A549 (cell line): ENCODE data around the gene ILK. TPM values are rescaled to one million over a fixed set of nuclear protein-coding genes. Genes with fewer than 3 reads are reported as not detected.

Source experiments
- ATAC-seq, 2 experiments: fragments of 200-7000 bp in 1 of 2; fragments of >200 bp in 1 of 2; cut with Nextera tagmentation in 1 of 2; cut with Tn5 transposase in 1 of 2; 3 replicates each; pipeline versions ENCODE4 v1.8.0 to v1.9.1; 2018 to 2020; ENCODE audit warnings: mild to moderate bottlenecking in 1 of 2, moderate library complexity in 1 of 2
- CTCF ChIA-PET: fragments of 300-600 bp; sonication (Branson Sonifier 250); formaldehyde crosslinking; extraction: SDS; loops from one replicate; lab custom pipeline; 2021; ENCODE audit warnings: antibody characterized with exemption, inconsistent platforms; lab: Yijun Ruan, JAX
- POLR2A ChIA-PET: fragments of 350-600 bp; formaldehyde crosslinking; extraction: SDS; loops from one replicate; lab custom pipeline; 2021; ENCODE audit warnings: antibody characterized with exemption, inconsistent platforms; lab: Yijun Ruan, JAX
- DNase-seq, 2 experiments: peaks; one replicate each; pipeline versions ENCODE4 v3.0.0 to v3.0.0-alpha.2; 2011 to 2016; ENCODE audit warnings: low read depth in 1 of 2, low spot score in 1 of 2
- FAIRE-seq: peaks from 2 replicates; lab custom pipeline; 2011; peaks lifted over from hg19 to GRCh38; lab: Jason Lieb, UNC
- H3K27ac ChIP-seq, 2 experiments: fragments of >200 bp; sonication (Bioruptor Twin); formaldehyde crosslinking; 3 replicates each; pipeline ENCODE4 v1.5.1; 2016 to 2017
- H3K4me1 ChIP-seq: fragments of >200 bp; sonication (Bioruptor Twin); formaldehyde crosslinking; 3 replicates; pipeline ENCODE4 v1.6.1; 2016
- H3K4me2 ChIP-seq: fragments of >200 bp; sonication (Bioruptor Twin); formaldehyde crosslinking; 3 replicates; pipeline ENCODE4 v1.6.1; 2016
- H3K4me3 ChIP-seq: fragments of >200 bp; sonication (Bioruptor Twin); formaldehyde crosslinking; 3 replicates; pipeline ENCODE4 v1.5.1; 2016
- H3K9me3 ChIP-seq: fragments of >200 bp; sonication (Bioruptor Twin); formaldehyde crosslinking; 3 replicates; pipeline ENCODE4 v1.6.1; 2016
- CBX8 ChIP-seq: fragments of 200-600 bp; sonication (generic); IDR thresholded peaks from 2 replicates; pipeline ENCODE4 v1.6.1; 2016
- CEBPB ChIP-seq, 2 experiments: fragments of >200 bp in 1 of 2; sonication (Bioruptor Twin) in 1 of 2; formaldehyde crosslinking in 1 of 2; IDR thresholded peaks; 2 replicates each; pipeline ENCODE4 v1.6.1; 2012 to 2016
- CHD2 ChIP-seq: fragments of 150-350 bp; IDR thresholded peaks from 2 replicates; pipeline ENCODE4 v1.6.1; 2014; ENCODE audit warnings: low read length; ENCODE audit not compliant: partially characterized antibody
- EHF ChIP-seq: fragments of 250-450 bp; sonication (Bioruptor Pico); IDR thresholded peaks from 2 replicates; pipeline ENCODE4 v1.5.0; 2020; ENCODE audit warnings: mild to moderate bottlenecking
- ELK1 ChIP-seq: fragments of 150-350 bp; IDR thresholded peaks from 2 replicates; pipeline ENCODE4 v1.6.1; 2014; ENCODE audit warnings: low read depth, mild to moderate bottlenecking, low read length
- ESRRA ChIP-seq: fragments of 150-350 bp; IDR thresholded peaks from 2 replicates; pipeline ENCODE4 v1.6.1; 2014; ENCODE audit warnings: mild to moderate bottlenecking, low read length, borderline replicate concordance
- FOSL2 ChIP-seq, 2 experiments: fragments of 450-650 bp in 1 of 2; fragments of >200 bp in 1 of 2; sonication (Bioruptor Twin) in 1 of 2; formaldehyde crosslinking; IDR thresholded peaks; 2 replicates each; pipeline versions ENCODE4 v1.5.0 to v1.6.1; 2016 to 2020; ENCODE audit warnings: mild to moderate bottlenecking in 1 of 2, moderate library complexity in 1 of 2
- FOXS1 ChIP-seq: fragments of 250-450 bp; sonication (Bioruptor Pico); IDR thresholded peaks from 2 replicates; pipeline ENCODE4 v1.5.0; 2020; ENCODE audit warnings: mild to moderate bottlenecking, moderate library complexity
- HES2 ChIP-seq: fragments of >200 bp; sonication (Bioruptor Twin); formaldehyde crosslinking; IDR thresholded peaks from 2 replicates; pipeline ENCODE4 v1.6.1; 2016
- HEYL ChIP-seq: fragments of 250-450 bp; sonication (Bioruptor Pico); IDR thresholded peaks from 2 replicates; pipeline ENCODE4 v1.8.0; 2021; ENCODE audit warnings: mild to moderate bottlenecking, moderate library complexity
- HOXA7 ChIP-seq: fragments of 250-450 bp; sonication (Bioruptor Pico); IDR thresholded peaks from 2 replicates; pipeline ENCODE4 v1.5.0; 2020; ENCODE audit warnings: mild to moderate bottlenecking, moderate library complexity
- KDM5A ChIP-seq: fragments of 200-600 bp; sonication (generic); IDR thresholded peaks from 2 replicates; pipeline ENCODE4 v1.6.1; 2016; ENCODE audit warnings: antibody characterized with exemption, mild to moderate bottlenecking
- MAFK ChIP-seq: fragments of 450-650 bp; IDR thresholded peaks from 2 replicates; pipeline ENCODE4 v1.6.1; 2014; ENCODE audit not compliant: partially characterized antibody
- MAZ ChIP-seq: fragments of 150-350 bp; IDR thresholded peaks from 2 replicates; pipeline ENCODE4 v1.6.1; 2014; ENCODE audit warnings: antibody characterized with exemption, low read depth, low read length, borderline replicate concordance
- MYC ChIP-seq: IDR thresholded peaks from 2 replicates; pipeline ENCODE4 v1.6.1; 2012; ENCODE audit warnings: mild to moderate bottlenecking, inconsistent platforms, low read length, improper control_type of control experiment, borderline replicate concordance
- NFE2L2 ChIP-seq: fragments of 150-350 bp; conservative IDR thresholded peaks from 2 replicates; pipeline ENCODE4 v1.6.1; 2014; ENCODE audit warnings: low read length
- NPAS2 ChIP-seq: fragments of 250-450 bp; sonication (Bioruptor Pico); IDR thresholded peaks from 2 replicates; pipeline ENCODE4 v1.8.0; 2022; ENCODE audit warnings: mild to moderate bottlenecking, moderate library complexity, borderline replicate concordance
- NR3C1 ChIP-seq: fragments of >200 bp; sonication (Bioruptor Twin); formaldehyde crosslinking; IDR thresholded peaks from 3 replicates; pipeline ENCODE4 v1.6.1; 2017
- POLR2AphosphoS2 ChIP-seq: conservative IDR thresholded peaks from 2 replicates; pipeline ENCODE4 v1.6.1; 2012; ENCODE audit warnings: low read length, improper control_type of control experiment, inconsistent platforms
- RARB ChIP-seq: fragments of 250-450 bp; sonication (Bioruptor Pico); IDR thresholded peaks from 2 replicates; pipeline ENCODE4 v1.8.0; 2021; ENCODE audit warnings: mild to moderate bottlenecking, moderate library complexity
- RFX5 ChIP-seq: fragments of 450-650 bp; IDR thresholded peaks from 2 replicates; pipeline ENCODE4 v1.7.1; 2014; ENCODE audit warnings: antibody characterized with exemption, mild to moderate bottlenecking, moderate library complexity
- SREBF2 ChIP-seq: fragments of 450-650 bp; IDR thresholded peaks from 2 replicates; pipeline ENCODE4 v1.6.1; 2014; ENCODE audit warnings: mild to moderate bottlenecking, moderate library complexity
- TFCP2L1 ChIP-seq: fragments of 250-450 bp; sonication (Bioruptor Pico); IDR thresholded peaks from 2 replicates; pipeline ENCODE4 v1.5.0; 2021; ENCODE audit warnings: mild to moderate bottlenecking
- ZC3H11A ChIP-seq: fragments of 450-650 bp; IDR thresholded peaks from 2 replicates; pipeline ENCODE4 v1.6.1; 2014; ENCODE audit warnings: antibody characterized with exemption, mild to moderate bottlenecking
- ZFP36 ChIP-seq: fragments of 450-650 bp; IDR thresholded peaks from 2 replicates; pipeline ENCODE4 v1.6.1; 2014; ENCODE audit warnings: borderline replicate concordance; ENCODE audit not compliant: partially characterized antibody
- WGBS: methylation state at CpG from one replicate; pipeline ENCODE4 v1.1.6; 2017; ENCODE audit errors: missing lambda C conversion rate; 5-methylcytosine and 5-hydroxymethylcytosine counted together
- polyA plus RNA-seq, 4 experiments: library from polyadenylated mRNA; depleted of rRNA in 3 of 4; stranded (reverse); fragments of >200 nt; fragmentation: RNase III in 1 of 4; extraction: RNeasy Plus Mini Kit Qiagen cat#74134 plus additional on column Dnase treatment in 1 of 4; gene quantifications; 2 replicates in 3 of 4; 3 replicates in 1 of 4; pipeline ENCODE4 v1.2.3, GENCODE V29; 2011 to 2017
- TF ChIP-seq, protein P1 (sequence below): fragments of 450-650 bp; IDR thresholded peaks from 2 replicates; pipeline ENCODE4 v1.6.1; 2014; ENCODE audit warnings: antibody characterized with exemption
- TF ChIP-seq, protein P2 (sequence below): fragments of >200 bp; sonication (Bioruptor Twin); formaldehyde crosslinking; IDR thresholded peaks from 3 replicates; pipeline ENCODE4 v1.5.1; 2016
- TF ChIP-seq, protein P3 (sequence below): IDR thresholded peaks from 2 replicates; pipeline ENCODE4 v1.6.1; 2012

ILK gene
- polyA plus RNA-seq, 2 of the 4 experiments (the other 2 are of a cell fraction), result 108 to 109 TPM

DNA sequence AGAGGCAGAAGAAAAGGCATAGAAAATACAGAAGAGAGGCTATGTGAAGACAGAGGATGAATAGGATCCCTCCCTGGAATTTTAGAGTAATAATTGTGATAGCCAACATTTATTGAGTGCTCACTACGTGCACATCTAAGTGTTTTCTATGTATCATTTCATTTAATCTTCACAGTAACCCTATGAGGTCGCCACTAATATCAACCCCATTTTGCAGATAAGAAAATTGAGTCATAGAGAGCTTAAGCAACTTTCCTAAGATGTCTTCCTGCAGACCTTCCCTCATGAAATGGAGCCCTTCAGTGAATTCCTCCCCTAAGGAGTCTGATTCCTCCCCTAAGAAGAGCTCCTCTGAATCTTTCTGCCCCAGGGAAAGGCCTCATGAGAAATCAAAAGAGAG, 38.2 kb upstream of the ILK start:
- Histone ChIP-seq H3K9me3 (no peaks in the 10 kb centered on the region), H3K4me1 (peaks cover 6% of the 10 kb centered on the region; the same call in 2 of the 3 replicates), H3K27ac (no peak overlapping the region), H3K4me3 (no peak overlapping the region), H3K4me2 (no peak overlapping the region)
- TF ChIP-seq HOXA7 (CRISPR knock-in tag), result no peak
- TF ChIP-seq FOSL2 (IDR thresholded peaks at IDR 0.05), result no peak
- TF ChIP-seq FOSL2 (CRISPR knock-in tag; IDR thresholded peaks at IDR 0.05), result no peak
- no peak for TF ChIP-seq RARB (CRISPR knock-in tag)
- TF ChIP-seq EHF (CRISPR knock-in tag), result no peak
- no peak for TF ChIP-seq ESRRA
- no peak for TF ChIP-seq KDM5A
- no peak for TF ChIP-seq SREBF2
- TF ChIP-seq NFE2L2, result no peak
- TF ChIP-seq CHD2, result no peak
- no peak for TF ChIP-seq TFCP2L1 (CRISPR knock-in tag)
- no peak for TF ChIP-seq HEYL (CRISPR knock-in tag)
- no peak for TF ChIP-seq CBX8
- no peak for TF ChIP-seq MAZ
- TF ChIP-seq POLR2AphosphoS2, result no peak
- TF ChIP-seq, all 56 proteins: peak for 0
- POLR2A ChIA-PET, result no interaction called here
- CTCF ChIA-PET, result interaction anchor here (0.6 kb wide), 1 partner anchor 29 kb away, joined by 3 read pairs; no protein-coding TSS in a partner anchor
- DNase-seq (no peak), ATAC-seq (no peak), FAIRE-seq (no peak)
- 57% methylated on average over 2 of the region's 2 CpGs for WGBS

DNA sequence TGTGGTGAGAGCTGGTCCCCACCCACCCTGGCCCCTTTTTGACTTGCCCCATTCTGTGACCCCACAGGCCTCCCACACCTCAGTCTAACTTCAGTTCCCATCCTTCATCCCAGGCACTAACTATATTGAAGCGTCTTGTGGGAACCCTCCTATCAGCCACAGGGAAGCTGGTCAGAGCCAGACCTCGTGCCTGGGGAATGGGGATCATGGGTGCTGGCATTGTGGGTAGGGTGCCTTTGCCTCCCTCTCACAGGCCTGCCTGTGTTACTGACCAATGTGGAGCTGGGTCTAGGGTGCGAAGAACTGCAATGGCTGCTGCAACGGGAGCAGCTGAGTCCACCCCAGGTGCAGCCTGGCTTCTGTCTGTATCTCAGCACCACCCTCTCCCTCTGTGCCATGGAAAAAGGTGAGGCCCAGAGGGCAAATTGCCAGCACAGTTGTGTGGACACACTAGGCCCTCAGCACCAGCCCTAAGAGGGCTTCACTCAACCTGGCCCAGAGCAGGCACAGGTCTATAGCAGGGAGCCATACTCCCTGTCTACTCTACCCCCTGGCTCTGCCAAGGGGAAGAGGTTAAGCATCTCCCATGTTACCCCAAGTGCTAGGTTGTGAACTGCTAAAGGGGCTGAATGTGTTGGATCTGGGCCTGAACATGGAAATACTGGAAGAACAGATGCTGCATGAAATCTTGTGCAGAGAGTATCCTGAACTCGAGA, 37.4 kb upstream of the ILK start:
- Histone ChIP-seq H3K9me3 (no peaks in the 10 kb centered on the region), H3K4me1 (peaks cover 6% of the 10 kb centered on the region; the same call in 2 of the 3 replicates), H3K4me2 (no peak overlapping the region), H3K4me3 (no peak overlapping the region), H3K27ac (no peak overlapping the region)
- FAIRE-seq (no peak), DNase-seq (no peak), ATAC-seq (no peak)
- POLR2A ChIA-PET, result no interaction called here
- 61% methylated on average over 3 of the region's 5 CpGs for WGBS
- CTCF ChIA-PET, result interaction anchor here (0.5 to 0.6 kb wide), 2 partner anchors 28 to 189 kb away, joined by 3 read pairs; no protein-coding TSS in a partner anchor
- no peak for TF ChIP-seq RFX5
- TF ChIP-seq ELK1, result no peak
- TF ChIP-seq, protein P1, sequence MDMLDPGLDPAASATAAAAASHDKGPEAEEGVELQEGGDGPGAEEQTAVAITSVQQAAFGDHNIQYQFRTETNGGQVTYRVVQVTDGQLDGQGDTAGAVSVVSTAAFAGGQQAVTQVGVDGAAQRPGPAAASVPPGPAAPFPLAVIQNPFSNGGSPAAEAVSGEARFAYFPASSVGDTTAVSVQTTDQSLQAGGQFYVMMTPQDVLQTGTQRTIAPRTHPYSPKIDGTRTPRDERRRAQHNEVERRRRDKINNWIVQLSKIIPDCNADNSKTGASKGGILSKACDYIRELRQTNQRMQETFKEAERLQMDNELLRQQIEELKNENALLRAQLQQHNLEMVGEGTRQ, result no peak
- no peak for TF ChIP-seq TFCP2L1 (CRISPR knock-in tag)
- no peak for TF ChIP-seq NR3C1
- TF ChIP-seq, protein P2, sequence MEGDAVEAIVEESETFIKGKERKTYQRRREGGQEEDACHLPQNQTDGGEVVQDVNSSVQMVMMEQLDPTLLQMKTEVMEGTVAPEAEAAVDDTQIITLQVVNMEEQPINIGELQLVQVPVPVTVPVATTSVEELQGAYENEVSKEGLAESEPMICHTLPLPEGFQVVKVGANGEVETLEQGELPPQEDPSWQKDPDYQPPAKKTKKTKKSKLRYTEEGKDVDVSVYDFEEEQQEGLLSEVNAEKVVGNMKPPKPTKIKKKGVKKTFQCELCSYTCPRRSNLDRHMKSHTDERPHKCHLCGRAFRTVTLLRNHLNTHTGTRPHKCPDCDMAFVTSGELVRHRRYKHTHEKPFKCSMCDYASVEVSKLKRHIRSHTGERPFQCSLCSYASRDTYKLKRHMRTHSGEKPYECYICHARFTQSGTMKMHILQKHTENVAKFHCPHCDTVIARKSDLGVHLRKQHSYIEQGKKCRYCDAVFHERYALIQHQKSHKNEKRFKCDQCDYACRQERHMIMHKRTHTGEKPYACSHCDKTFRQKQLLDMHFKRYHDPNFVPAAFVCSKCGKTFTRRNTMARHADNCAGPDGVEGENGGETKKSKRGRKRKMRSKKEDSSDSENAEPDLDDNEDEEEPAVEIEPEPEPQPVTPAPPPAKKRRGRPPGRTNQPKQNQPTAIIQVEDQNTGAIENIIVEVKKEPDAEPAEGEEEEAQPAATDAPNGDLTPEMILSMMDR, result no peak
- no peak for TF ChIP-seq CEBPB (IDR thresholded peaks at IDR 0.05)
- TF ChIP-seq ZFP36, result no peak
- no peak for TF ChIP-seq MAZ
- TF ChIP-seq NPAS2 (CRISPR knock-in tag), result no peak
- TF ChIP-seq ESRRA, result no peak
- TF ChIP-seq, protein P3, sequence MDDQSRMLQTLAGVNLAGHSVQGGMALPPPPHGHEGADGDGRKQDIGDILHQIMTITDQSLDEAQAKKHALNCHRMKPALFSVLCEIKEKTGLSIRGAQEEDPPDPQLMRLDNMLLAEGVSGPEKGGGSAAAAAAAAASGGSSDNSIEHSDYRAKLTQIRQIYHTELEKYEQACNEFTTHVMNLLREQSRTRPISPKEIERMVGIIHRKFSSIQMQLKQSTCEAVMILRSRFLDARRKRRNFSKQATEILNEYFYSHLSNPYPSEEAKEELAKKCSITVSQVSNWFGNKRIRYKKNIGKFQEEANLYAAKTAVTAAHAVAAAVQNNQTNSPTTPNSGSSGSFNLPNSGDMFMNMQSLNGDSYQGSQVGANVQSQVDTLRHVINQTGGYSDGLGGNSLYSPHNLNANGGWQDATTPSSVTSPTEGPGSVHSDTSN, result no peak
- TF ChIP-seq MAFK, result no peak
- no peak for TF ChIP-seq POLR2AphosphoS2
- TF ChIP-seq FOXS1 (CRISPR knock-in tag), result no peak
- no peak for TF ChIP-seq KDM5A
- TF ChIP-seq ZC3H11A, result no peak
- no peak for TF ChIP-seq FOSL2 (IDR thresholded peaks at IDR 0.05)
- no peak for TF ChIP-seq FOSL2 (CRISPR knock-in tag; IDR thresholded peaks at IDR 0.05)
- no peak for TF ChIP-seq HES2
- TF ChIP-seq MYC, result no peak
